ENCODE measurements around the gene SLC35E4.

- TF ChIP-seq CTCF (IDR thresholded peaks at IDR 0.05) (no peak), POLR2A (IDR thresholded peaks at IDR 0.05) (no peak)
Measured at GRCh38 chr22:30640839-30641430, 5.4 kb downstream of the SLC35E4 start.

Measured in tibial nerve (tissue), 3 donors.